ENCODE data around the gene PRR5.
"Not testable (repeated sequence)": the region's sequence is repeated elsewhere in the genome, so short reads cannot be mapped to it uniquely, and the experiment has no call there.

PRR5 gene

GRCh38 chr22:44673406-44673805, 28.6 kb upstream of the PRR5 start:
- no peak for DNase-seq (ENCODE audit: low spot score)

GRCh38 chr22:44676066-44676440, 26.0 kb upstream of the PRR5 start:
- DNase-seq (ENCODE audit: low spot score), result not testable (repeated sequence)

DNA sequence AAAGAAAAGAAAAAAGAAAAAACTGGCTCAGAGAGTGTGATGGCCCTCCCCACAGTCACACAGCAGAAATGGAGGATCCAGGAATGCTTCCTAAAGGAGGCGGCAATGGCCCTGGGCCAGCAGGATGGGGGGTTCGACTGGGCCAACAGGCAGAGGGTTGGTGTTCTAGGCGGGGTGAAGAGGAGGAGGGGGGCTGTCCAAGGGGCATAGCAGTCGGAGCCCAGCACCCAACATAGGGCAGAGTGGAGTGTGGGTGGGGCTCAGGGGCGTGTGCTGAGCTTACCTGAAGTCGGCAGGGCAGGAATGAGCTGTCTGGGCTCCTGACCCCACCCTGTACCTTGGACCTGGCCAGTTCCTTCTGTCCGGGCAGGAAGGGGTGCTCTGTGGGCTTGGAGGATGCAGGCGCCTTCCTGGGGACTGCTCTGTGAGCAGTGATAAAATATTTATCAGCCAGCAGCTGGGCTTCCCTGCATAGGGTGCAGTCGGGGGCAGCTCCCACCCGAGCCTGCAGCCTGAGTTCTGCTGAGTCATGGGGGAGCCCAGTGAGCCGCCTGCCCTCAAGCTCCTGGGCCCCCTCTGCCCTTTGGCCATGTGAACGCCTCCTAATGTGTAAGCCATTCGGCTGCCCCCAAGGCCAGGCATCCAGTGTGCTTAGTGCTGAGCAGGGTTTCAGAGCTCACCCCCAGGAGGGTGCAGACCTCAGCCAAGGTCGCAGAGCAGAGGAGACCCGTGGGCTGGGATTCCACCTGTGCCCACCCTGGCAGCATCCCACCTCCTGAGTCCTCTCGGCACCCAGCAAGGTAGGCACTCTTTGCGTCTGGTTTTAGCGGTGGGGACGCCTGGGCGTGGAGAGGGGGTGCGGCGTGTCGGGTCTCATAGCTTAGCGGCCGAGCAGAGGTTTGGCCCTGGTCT, 25.3 kb upstream of the PRR5 start:
- no peak for DNase-seq (ENCODE audit: low spot score)

DNA sequence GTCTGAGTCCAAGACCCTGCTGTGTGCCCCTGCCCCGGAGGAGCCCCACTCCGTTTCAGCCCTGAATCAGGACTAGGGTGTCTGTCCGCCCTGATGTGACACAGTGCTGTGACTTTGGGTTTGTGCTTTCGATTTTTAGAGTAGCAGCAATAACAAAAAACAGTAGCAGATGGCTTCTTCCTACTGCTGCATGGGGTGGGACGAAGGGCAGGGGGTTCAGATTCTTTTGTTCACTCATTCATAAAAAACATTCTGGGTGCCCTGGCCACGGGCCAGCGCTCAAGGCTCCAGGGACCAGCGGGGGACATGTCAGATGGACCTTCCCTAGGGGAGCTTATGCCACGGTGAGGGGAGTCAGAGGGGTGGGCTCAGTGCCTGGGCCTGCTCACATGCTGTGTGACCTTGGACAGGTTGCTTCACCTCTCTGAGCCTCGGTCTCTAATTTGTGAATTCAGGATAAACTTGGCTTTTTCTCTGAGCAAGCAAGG, 24.6 kb upstream of the PRR5 start:
- no peak for DNase-seq (ENCODE audit: low spot score)

DNA sequence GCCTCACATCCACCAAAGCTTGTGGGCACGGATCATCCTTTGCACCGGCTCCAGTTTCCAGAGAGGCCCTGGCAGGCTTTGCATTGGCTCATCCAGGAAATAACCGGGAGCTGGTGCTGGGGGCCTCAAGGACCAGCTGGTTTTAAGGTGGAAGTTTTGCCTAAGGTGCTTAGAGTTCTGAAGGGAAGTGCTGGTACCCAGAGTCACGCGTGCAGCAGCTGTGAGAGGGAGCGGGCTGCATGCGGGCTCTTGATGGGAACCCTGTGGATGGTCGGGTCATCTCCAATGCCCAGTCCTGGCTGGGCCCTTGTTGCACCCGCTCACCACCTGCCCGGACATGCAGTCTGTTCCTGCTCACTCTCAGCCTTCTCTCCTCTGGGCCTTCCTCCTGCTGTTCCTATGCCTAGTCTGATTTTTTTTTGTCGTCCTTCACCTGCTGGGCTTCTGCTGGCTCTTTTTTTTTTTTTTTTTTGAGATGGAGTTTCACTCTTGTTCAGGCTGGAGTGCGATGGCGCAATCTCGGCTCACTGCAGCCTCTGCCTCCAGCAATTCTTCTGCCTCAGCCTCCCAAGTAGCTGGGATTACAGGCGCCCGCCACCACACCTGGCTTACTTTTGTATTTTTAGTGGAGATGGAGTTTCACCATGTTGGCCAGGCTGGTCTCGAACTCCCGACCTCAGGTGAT, 24.0 kb upstream of the PRR5 start:
- DNase-seq (ENCODE audit: low spot score), result no peak

GRCh38 chr22:44678556-44679305, 23.3 kb upstream of the PRR5 start:
- no peak for DNase-seq (ENCODE audit: low spot score)

DNA sequence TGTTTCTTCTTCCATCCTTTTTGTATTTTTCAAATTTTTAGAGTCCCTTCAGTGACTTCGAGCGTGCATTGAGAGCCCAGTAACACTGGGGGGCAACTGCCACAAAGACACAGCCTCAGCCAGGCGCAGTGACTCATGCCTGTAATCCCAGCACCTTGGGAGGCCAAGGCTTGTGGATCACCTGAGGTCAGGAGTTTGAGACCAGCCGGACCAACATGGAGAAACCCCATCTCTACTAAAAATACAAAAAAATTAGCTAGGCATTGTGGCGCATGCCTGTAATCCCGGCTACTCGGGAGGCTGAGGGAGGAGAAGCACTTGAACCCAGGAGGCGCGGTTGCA, 22.7 kb upstream of the PRR5 start:
- not testable (repeated sequence) for DNase-seq (ENCODE audit: low spot score)

DNA sequence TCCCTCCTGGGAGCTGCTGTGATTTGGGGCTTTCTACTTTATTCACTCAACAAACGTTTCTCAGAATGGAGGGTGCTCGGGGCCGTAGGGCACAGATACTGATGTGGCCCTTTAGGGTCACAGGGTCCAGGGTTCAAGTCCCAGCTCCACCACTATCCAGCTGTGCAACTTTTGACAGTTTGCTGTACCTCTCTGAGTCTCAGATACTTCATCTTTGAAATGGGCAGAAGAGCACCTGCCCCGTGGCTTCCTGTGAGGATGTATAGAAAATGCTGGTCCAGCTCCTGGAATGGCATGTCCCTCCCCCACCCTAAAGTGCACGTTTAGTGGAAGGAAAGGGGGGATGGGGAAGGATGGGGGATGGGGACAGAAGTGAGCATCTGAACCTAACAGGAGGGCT, 21.9 kb upstream of the PRR5 start:
- DNase-seq (ENCODE audit: low spot score), result no peak

- DNase-seq (ENCODE audit: low spot score), result no peak
These were observed 21.5 kb upstream of the PRR5 start for GRCh38 chr22:44680481-44680894.

DNA sequence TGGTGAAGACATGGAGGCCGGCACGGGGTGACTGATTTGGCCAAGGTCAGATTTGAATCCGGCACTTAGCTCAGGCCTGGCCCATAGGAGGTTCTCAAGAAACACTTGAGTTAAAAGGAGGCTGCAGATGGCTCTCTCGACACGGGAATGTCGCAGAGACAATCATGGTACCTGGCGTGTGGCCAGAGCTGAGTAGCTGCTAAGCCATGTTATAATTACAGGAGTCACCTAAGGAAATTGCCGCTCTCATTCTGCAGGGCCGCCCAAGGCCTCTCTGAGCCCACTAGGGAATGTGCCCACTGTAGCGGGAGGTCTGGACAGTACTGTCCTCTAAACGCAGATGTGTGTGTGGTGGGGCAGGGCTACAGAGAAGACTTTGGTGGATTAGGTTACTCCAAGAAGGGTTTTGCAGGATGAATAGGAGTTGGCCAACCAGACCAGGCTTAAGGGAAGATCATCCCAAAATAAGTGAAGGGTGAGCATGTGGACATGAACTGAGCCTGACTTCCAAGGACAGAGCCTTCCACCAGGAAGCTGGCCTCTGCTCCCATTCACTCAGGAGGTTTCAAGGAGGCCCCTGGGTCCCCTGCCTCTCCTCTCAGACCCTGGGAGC, 19.3 kb upstream of the PRR5 start:
- DNase-seq (ENCODE audit: low spot score), result no peak

GRCh38 chr22:44683237-44683636, 18.8 kb upstream of the PRR5 start:
- DNase-seq (ENCODE audit: low spot score), result no peak

DNA sequence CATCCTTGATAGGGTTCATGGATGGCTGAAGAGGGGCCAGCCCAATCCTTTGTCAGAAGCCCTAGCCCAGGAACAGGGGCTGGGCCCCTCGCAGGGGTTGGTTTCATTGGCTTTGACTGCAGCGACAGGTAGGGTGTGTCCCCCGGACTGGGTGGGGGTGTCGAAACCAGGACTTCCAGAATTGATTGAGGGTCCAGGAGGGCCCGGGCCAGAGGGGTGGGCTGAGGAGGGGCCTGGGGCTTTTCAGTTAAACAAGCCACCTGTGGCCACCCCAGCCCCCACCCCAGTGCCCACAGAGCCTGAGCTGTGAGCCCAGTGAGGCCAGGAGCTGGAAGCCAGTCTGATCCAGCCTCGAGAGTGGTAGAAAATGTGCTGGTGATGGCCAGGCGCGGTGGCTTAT, 18.1 kb upstream of the PRR5 start:
- no peak for DNase-seq (ENCODE audit: low spot score)

DNA sequence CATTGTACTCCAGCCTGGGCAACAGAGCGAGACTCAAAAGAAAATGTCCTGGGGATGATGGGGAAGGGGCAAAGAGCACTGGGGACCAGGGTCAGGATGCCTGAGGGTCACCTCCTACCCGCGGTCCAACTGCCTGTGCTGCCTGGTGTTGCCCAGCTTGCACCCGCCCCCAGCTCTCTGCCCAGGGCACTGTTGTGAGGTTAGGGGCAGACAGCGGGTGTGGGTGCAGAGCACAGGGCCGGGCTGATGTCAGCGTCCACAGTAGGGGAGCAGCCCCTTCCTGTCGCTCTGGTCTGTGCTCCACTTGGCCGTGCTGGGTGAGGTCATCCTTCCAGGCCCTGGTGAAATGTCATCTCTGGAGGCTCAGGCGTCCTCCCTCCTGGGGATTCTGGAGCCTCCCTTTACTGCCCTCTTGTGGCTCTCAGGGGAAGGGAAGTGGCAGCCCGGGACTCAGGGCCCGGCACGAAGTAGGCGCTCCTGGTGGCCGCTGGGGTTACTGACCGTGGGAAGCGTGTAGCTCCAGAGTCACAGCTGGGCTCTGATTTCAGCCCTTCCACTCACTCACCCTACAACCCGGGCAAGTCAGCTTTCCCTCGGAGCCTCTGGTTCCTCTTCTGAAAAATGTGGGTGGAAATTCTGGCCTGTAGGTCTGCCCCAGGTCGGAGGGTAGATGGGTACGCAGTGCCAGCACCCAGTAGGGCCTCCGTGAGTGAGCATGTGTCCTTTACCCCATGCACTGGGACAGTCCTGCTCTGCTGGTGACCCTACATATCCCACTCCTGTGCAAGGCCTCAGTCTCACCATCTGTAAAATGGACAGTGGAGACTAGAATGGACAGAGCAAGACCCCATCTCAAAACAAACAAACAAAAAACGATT, 17.3 kb upstream of the PRR5 start:
- peak; percentile 94 for DNase-seq (ENCODE audit: low spot score)

GRCh38 chr22:44685384-44686056, 16.5 kb upstream of the PRR5 start:
- DNase-seq (ENCODE audit: low spot score), result no peak

DNA sequence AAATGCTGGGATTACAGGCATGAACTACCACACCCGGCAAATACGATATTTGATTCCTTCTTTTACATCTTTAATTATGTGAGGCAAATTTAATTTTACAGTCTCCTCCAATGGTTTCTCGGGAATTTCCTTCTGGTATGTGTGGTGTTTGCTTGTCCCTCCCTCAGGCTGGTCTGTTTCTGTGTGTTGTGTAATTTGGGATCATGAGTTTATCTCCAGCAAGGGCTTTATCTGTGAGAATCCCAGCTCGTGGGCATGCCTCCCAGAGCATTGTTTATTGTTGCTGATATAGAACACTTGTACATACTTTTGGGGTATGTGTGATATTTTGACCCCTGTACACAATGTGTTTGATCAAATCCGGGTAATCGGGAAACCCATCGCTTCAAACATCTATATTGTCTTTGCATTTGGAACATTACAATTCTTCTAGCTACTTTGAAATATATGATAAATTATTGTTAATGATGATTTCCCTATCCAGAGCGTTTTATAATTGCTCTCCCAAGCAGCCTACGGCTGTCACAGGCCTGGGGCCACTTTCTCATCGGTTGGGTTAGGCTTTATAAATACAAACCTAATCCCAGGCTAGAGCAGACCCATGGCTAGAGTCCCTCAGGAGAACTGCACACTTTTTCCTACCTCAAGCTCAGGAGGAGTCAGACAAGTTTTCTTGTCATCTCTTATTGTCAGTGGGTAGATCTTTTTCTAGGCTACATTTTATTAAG, 15.0 kb upstream of the PRR5 start:
- DNase-seq (ENCODE audit: low spot score), result no peak

- no peak for DNase-seq (ENCODE audit: low spot score)
These were observed 12.8 kb upstream of the PRR5 start for GRCh38 chr22:44689173-44689572.

GRCh38 chr22:44689915-44690524, 12.0 kb upstream of the PRR5 start:
- no peak for DNase-seq (ENCODE audit: low spot score)

DNA sequence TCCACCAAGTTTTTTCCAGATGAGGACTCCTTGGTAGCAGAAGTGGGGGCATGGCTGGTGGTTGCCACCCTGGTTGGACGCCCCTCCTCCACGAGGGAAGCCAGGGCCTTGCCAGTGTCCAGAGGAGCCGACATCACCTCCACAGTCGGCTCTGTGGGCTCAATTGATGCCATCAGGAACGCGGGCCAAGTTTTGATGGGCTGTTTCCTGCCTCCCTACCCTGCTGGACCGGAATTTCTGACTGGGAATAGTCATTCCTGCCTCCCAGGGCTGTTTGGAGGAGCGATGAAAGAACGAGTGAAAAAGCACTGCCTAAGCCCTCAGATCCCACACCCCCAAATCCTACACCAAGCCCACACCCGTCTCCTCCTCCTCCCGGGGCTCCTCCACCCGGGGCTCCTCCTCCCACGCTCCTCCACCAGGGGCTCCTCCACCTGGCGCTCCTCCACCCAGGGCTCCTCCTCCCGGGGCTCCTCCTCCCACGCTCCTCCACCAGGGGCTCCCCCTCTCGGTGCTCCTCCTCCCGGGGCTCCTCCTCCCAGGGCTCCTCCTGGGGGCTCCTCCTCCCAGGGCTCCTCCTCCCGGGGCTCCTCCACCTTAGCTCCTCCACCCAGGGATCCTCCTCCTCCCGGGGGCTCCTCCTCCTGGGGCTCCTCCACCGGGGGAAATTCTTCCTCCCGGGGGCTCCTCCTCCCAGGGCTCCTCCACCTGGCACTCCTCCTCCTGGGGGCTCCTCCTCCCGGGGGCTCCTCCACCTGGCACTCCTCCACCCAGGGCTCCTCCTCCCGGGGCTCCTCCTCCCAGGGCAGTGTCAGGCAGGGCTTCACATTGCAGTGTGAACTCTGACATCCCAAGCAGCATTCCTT, 10.0 kb upstream of the PRR5 start:
- no peak for DNase-seq (ENCODE audit: low spot score)

- no peak for DNase-seq (ENCODE audit: low spot score)
These were observed 9.4 kb upstream of the PRR5 start for GRCh38 chr22:44692662-44693007.
